ENCODE results near the gene LRRC3.
"Not testable (repeated sequence)": the region's sequence is repeated elsewhere in the genome, so short reads cannot be mapped to it uniquely, and the experiment has no call there.

The LRRC3 gene

GRCh38 chr21:44454747-44455523 is at the start of gene LRRC3:
Gene LRRC3 (plus strand): TSS chr21:44455510. CDS start chr21:44456645, 1,135 bp downstream.
- DNase-seq (ENCODE audit: low read depth, low spot score): peak; percentile 48

- no peak for DNase-seq (ENCODE audit: low read depth, low spot score)
Measured at GRCh38 chr21:44405948-44406872, 49.1 kb upstream of the LRRC3 start.

GRCh38 chr21:44406953-44407352 is 48.4 kb upstream of the LRRC3 start:
- DNase-seq (ENCODE audit: low read depth, low spot score): no peak

- DNase-seq (ENCODE audit: low read depth, low spot score): no peak
Measured at GRCh38 chr21:44407493-44407892, 47.8 kb upstream of the LRRC3 start.

- DNase-seq (ENCODE audit: low read depth, low spot score): no peak
Measured at GRCh38 chr21:44408226-44408625, 47.1 kb upstream of the LRRC3 start.

GRCh38 chr21:44413566-44414290 is 41.6 kb upstream of the LRRC3 start:
- no peak for DNase-seq (ENCODE audit: low read depth, low spot score)

- DNase-seq (ENCODE audit: low read depth, low spot score): no peak
Measured at GRCh38 chr21:44414291-44415072, 40.8 kb upstream of the LRRC3 start.

GRCh38 chr21:44415073-44416025 is 40.0 kb upstream of the LRRC3 start:
- DNase-seq (ENCODE audit: low read depth, low spot score): no peak

GRCh38 chr21:44416193-44416592 is 39.1 kb upstream of the LRRC3 start:
- DNase-seq (ENCODE audit: low read depth, low spot score): no peak

- DNase-seq (ENCODE audit: low read depth, low spot score): not testable (repeated sequence)
Measured at GRCh38 chr21:44417621-44418107, 37.6 kb upstream of the LRRC3 start.

- no peak for DNase-seq (ENCODE audit: low read depth, low spot score)
Measured at GRCh38 chr21:44418108-44418875, 37.0 kb upstream of the LRRC3 start.

- no peak for DNase-seq (ENCODE audit: low read depth, low spot score)
Measured at GRCh38 chr21:44418876-44419230, 36.5 kb upstream of the LRRC3 start.

GRCh38 chr21:44419679-44420078 is 35.6 kb upstream of the LRRC3 start:
- DNase-seq (ENCODE audit: low read depth, low spot score): no peak

- no peak for DNase-seq (ENCODE audit: low read depth, low spot score)
Measured at GRCh38 chr21:44420416-44421205, 34.7 kb upstream of the LRRC3 start.

- no peak for DNase-seq (ENCODE audit: low read depth, low spot score)
Measured at GRCh38 chr21:44421901-44422840, 33.1 kb upstream of the LRRC3 start.

- no peak for DNase-seq (ENCODE audit: low read depth, low spot score)
Measured at GRCh38 chr21:44423312-44423821, 31.9 kb upstream of the LRRC3 start.
